PFSK-1 (cell line): ENCODE results near the gene S1PR4.

Source experiments
- POLR2AphosphoS5 ChIP-seq: IDR thresholded peaks from 2 replicates; pipeline ENCODE4 v1.6.1; 2012; ENCODE audit warnings: low read depth, mild to moderate bottlenecking, control low read depth, low read length, moderate library complexity
- TF ChIP-seq, protein P1 (sequence below), 2 experiments: IDR thresholded peaks; 2 replicates each; pipeline versions ENCODE4 v1.6.1 to v1.8.0; 2011 to 2012; ENCODE audit warnings: low read depth in 2 of 2, low read length in 2 of 2, control low read depth in 1 of 2, inconsistent platforms in 1 of 2, mild to moderate bottlenecking in 1 of 2, moderate library complexity in 1 of 2; ENCODE audit not compliant: insufficient read depth in 1 of 2

DNA sequence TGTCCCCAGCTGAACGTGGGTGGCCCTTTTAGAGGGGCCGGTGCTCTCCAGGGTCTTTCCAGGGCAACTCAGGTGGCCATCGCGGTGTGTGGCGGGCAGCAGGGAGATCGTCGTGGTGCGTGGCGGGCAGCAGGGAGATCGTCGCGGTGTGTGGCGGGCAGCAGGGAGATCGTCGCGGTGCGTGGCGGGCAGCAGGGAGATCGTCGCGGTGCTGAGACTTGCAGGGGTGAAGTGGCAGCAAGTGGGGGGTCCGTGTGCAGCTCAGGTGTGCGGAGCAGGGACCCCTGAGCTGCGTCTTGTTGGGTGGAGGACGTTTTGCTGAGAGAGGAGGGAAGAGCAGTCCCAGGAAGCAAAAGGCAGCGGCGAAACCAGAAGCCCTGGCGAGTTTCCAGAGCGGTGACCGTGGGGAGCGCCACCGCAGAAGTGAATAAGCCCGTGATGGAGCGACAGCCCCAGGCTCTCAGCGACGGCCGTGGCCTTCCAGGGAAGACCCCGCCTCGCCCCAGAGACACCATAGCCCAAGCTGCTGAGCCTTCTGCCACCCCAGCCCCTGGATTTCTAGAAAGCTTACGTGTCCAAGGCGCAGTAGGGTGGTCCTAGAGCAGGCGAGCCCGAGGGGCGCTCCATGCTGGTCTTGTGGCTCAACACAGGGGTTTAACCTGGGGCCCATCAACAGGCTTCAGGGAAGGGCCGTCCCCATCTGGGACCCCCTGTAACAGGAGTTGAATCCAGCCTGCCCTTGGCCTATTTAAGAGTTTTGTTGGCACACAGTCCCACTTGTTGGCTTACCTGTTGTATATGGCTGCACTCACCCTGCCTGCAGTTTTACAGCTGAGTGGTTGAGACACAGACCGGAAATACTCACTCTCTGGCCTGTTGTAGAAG lies 12.6 kb downstream of the S1PR4 start:
- TF ChIP-seq, protein P1, sequence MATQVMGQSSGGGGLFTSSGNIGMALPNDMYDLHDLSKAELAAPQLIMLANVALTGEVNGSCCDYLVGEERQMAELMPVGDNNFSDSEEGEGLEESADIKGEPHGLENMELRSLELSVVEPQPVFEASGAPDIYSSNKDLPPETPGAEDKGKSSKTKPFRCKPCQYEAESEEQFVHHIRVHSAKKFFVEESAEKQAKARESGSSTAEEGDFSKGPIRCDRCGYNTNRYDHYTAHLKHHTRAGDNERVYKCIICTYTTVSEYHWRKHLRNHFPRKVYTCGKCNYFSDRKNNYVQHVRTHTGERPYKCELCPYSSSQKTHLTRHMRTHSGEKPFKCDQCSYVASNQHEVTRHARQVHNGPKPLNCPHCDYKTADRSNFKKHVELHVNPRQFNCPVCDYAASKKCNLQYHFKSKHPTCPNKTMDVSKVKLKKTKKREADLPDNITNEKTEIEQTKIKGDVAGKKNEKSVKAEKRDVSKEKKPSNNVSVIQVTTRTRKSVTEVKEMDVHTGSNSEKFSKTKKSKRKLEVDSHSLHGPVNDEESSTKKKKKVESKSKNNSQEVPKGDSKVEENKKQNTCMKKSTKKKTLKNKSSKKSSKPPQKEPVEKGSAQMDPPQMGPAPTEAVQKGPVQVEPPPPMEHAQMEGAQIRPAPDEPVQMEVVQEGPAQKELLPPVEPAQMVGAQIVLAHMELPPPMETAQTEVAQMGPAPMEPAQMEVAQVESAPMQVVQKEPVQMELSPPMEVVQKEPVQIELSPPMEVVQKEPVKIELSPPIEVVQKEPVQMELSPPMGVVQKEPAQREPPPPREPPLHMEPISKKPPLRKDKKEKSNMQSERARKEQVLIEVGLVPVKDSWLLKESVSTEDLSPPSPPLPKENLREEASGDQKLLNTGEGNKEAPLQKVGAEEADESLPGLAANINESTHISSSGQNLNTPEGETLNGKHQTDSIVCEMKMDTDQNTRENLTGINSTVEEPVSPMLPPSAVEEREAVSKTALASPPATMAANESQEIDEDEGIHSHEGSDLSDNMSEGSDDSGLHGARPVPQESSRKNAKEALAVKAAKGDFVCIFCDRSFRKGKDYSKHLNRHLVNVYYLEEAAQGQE (IDR thresholded peaks at IDR 0.05; ENCODE audit: insufficient read depth in 1 of 2, low read depth in 2 of 2, low read length in 2 of 2) = no peak
- no peak for TF ChIP-seq POLR2AphosphoS5
